NOMO-1 treated with dmso at 0.1 percent for 144 hours (cell line): ENCODE measurements around the gene PIGT.

Source experiments
- DNase-seq: peaks from one replicate; lab custom pipeline; 2025; ENCODE audit not compliant: unreplicated experiment; lab: John Stamatoyannopoulos, UW

PIGT gene

DNA sequence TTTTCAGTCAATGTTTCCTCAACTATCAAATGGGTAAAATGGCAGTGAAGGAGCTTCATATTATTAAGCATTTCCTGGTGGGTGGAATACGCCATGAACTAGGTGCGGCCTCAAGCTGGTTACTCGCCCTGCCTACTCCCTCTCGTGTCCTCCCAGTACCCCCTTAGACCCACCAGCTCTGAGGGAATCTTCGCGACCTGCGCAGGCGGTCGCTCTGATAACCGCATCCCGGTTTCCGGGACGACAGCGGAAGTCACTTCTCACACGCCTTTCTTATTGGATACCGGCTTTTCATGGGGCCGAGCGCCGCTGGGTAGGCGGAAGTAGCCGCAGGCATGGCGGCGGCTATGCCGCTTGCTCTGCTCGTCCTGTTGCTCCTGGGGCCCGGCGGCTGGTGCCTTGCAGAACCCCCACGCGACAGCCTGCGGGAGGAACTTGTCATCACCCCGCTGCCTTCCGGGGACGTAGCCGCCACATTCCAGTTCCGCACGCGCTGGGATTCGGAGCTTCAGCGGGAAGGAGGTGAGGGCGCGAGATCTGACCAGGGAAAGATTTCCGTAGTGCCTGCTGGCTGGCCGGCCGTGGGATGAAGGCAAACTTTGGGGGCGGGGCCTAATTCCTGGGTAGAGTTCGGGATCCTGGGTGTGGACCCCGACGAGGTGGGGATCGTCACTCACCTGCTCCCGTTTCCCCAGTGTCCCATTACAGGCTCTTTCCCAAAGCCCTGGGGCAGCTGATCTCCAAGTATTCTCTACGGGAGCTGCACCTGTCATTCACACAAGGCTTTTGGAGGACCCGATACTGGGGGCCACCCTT lies at the start of gene PIGT:
Gene PIGT (plus strand): TSS at position 320 of the 816 bp plus-strand sequence. CDS start 16 bp downstream, at position 336.
- DNase-seq: peak; percentile 86

DNA sequence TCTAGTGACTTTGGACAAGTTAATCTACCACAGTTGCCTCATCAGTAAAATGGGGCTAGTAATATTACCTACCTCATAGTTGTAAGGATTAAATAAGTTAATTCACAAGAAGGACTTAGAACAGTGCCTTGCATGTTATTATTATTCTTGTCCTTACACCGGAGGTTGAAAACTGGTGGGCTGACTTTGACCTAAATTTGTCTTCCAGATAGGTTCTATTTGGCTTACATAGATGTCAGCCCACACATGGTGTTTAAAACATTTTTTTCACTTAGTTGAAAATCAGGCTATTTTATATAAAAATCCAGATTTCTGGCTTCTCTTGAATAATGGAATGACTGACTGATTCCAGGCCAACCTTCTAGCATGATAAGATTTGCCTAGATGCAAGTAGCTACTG lies 49.7 kb upstream of the PIGT start:
- no peak for DNase-seq

DNA sequence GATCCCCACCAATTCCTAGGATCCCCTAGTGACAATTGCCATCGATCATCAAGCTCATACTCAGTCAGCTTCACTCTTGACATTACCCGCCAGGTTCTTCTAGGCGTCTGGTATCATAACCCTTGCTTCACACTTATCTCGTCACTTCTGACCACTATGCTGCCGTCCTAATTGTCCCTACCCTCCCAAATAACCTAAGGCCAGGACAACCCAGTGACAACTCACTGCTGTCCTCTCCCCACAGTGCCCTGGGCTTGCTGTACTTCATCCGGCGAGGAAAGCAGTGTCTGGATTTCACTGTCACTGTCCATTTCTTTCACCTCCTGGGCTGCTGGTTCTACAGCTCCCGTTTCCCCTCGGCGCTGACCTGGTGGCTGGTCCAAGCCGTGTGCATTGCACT lies 49.3 kb upstream of the PIGT start:
- DNase-seq: no peak

DNA sequence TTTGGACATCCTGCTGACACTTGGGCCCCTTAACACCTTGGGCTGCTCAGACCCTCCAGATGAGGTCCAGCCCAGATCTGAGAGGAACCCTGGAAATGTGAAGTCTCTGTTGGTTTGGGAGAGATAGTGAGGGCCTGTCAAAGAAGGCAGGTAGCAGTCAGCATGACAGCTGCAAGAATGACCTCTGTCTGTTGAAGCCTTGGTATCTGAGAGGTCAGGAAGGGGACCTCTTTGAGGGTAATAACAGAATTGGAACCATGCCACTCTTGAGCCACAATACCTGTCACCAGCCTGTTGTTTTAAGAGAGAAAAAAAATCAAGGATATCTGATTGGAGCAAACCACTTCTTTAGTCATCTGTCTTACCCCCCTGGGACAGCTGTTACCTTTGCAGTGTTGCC lies 48.8 kb upstream of the PIGT start:
- DNase-seq: no peak

- DNase-seq: peak; percentile 89
These were observed 47.5 kb upstream of the PIGT start for GRCh38 chr20:45368221-45368980.

- no peak for DNase-seq
These were observed 45.3 kb upstream of the PIGT start for GRCh38 chr20:45370571-45371160.

DNA sequence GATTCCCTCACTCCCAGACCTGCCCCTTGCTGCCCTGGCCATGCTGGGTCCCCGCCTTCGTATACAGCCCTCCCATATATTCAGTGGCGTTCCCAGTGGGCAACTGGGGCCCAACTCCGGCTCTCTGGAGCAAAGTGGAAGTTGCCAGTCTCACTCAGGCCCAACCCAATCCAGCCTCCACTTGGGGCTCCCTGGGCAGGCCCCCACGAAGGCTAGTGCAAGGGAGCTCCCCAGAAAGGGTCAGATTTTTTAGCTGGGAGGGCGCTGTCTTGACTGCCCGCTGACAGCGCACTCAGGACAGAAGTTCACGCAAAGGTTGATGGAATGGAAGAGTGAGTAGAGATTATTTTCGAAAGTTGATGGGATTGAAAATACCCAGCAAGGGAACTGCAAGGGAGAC lies 43.7 kb upstream of the PIGT start:
- DNase-seq: no peak

DNA sequence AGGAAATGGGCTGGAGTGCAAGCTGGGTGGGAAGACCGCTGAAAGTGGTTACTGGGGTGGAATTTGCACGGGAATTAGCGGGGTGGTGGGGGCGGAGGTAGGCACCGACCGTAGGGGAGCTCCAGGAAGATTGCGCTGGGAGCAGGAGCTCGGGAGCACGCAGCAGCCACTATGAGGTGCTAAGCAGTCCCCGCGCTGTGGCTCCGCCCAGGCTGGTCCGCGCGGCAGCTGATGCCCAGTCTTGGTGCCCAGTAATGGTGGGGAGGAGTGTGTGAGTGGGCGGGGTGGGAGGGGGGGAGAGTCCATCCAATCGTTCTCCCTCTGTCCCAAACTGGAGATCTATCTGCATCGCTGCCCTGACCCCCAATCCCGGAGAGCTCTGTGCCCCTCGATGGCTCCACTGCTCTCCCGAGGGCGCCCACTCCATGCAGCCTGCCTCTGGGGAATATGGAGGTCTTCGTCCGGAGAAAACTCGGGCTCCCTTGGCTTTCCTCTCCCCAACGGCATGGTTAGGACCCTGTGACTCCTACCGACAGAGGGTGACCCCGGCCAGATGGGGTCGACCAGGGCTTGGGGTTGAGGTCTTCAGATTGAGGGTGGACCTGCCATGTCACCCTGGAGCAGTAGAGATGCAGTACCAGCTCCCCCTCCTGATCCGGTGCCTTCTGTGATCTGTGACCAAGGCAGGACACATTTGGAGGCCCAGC lies 43.1 kb upstream of the PIGT start:
- no peak for DNase-seq

DNA sequence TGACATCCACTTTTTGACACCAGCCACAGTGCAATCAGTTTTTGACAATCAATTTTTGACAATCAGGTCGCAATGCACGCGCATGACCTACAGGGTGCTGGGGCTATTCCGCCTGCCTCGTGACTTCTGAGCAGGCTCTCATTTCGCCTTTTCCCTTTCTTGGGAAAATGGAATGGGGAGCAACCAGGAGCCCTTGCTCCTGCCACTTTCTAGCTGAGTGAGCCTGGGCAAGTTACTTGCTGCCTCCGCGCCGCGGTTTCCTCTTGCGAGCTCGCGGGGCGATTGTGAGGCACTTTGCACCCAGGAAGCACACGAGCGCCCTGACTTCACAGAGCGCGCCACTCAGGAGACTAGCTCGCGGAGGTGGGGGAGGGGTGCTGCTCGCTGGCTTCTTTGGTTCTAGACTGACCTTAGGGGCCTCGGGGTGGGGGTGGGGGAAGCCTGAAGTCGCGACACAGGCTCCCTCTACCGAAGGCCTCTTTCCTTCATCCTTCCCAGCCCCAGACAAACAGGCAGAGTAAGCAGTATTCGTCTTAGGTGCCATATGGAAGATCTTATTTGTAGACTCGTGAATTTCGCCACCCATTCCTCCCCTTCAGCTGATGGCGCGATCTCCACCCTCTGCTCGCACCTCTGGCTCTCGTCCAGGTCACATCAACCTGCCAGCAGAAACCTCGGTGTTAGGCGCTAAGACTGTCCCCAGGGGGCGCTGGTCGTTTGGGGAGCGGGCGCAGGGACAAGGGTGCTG lies 42.4 kb upstream of the PIGT start:
- DNase-seq: peak; percentile 80

GRCh38 chr20:45374101-45374467 lies 41.9 kb upstream of the PIGT start:
- DNase-seq: no peak

- no peak for DNase-seq
These were observed 41.0 kb upstream of the PIGT start for GRCh38 chr20:45374966-45375365.

DNA sequence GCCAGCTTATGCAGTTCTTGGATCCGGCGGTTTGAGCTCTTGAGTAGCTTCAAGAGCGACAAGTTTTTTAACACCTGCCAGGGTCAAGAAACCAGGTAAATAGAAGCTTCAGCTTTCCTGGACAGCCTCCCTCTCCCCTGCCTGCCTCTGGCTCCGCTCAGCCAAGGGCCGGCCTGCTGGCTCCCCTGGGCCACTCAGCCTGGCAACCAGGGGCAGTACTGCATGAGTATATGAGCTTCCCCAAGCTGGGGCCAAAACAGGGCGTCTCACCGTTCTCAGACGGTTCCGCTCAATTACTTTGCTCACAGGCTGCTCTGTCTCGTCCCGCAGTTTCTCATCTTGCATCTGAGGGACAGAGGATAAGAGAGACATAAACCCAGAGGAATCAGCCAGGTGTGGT lies 38.7 kb upstream of the PIGT start:
- DNase-seq: no peak

GRCh38 chr20:45378191-45378590 lies 37.8 kb upstream of the PIGT start, which contains the start of gene TP53TG5:
Gene TP53TG5, minus strand, starts transcription at chr20:45378325. Its CDS starts 89 bp downstream, at chr20:45378236.
- no peak for DNase-seq

GRCh38 chr20:45387274-45387673 lies 28.7 kb upstream of the PIGT start:
- no peak for DNase-seq

DNA sequence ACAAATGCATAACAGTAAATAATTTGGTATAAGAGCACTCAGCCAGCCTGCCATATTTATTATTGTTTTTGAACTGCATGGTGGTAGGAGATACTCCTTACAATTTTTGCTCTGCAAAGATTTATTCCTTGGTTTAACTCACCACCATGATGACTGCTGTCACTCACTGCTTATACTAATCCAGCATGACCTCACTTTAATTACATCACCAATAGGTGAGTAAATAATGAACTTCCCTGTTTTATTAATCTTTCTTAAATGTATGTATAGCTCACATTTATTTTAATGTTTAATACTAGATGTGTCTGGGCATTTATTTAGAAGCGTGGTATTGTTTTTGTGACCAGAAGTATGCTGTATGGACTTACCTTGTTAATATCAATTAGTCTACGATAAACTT lies 25.0 kb upstream of the PIGT start:
- DNase-seq: no peak

- DNase-seq: no peak
These were observed 24.4 kb upstream of the PIGT start for GRCh38 chr20:45391559-45391958.

DNA sequence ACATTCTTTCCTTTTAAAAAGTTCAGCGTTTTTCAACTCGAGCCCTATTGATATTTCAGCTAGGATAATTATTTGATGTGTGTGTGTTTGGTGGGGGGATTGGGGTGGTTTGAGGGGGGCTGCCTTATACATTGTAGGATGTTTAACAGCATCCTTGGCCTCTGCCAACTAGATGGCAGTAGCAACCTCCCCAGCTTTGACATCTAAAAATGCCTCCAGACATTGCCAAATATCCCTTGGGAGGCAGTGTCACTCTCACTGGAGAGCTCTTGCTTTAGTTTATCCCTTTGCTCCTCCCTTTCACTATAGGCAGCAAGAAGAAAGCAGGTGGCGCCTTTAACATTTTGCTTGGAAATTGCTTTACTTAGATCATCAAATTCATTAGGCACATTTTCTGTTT lies 23.2 kb upstream of the PIGT start:
- no peak for DNase-seq

GRCh38 chr20:45394221-45395113 lies 21.5 kb upstream of the PIGT start:
- no peak for DNase-seq

DNA sequence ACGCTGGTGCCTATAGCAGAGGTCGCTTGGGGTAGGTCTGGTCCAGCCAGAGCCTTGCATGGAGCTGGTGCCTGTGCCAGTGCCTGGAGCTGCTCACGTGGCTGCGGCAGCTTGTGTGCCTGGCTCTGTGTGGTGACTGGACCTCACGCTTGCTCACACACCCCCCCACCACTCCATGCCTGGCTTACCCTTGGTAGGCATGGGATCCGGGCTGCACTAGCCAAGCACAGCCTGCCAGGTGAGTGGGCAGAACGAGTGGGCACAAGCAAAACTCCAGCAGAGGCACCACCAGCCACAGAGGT lies 20.9 kb upstream of the PIGT start:
- no peak for DNase-seq

DNA sequence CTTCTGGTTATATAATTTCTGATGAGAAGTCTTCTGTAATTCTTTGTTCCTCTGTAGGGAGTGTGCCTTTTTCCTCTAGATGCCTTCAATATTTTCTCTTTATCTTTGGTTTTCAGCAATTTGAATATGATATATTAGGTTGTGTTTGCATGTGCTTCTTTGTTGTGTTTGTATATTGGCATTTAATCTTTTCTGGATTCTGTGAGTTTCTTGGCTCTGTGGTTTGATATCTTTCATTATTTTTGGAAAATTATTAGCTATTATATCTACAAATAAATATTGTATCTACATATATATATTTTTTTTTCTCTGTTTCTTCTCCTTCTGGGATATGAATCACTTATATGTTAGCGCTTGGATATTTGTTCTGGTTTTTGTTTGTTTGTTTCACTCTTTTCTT lies 16.9 kb upstream of the PIGT start:
- DNase-seq: no peak
